Chondrocyte (in vitro differentiated cells): ENCODE measurements around the gene CLEC7A. TPM values are rescaled to one million over a fixed set of nuclear protein-coding genes. Genes with fewer than 3 reads are reported as not detected.

Experiments used
- DNase-seq: peaks from one replicate; pipeline ENCODE4 v3.0.0; 2021; ENCODE audit warnings: mixed read lengths, low spot score
- H3K27ac Mint-ChIP-seq: one replicate; pipeline ENCODE4 v1.8.0; 2021; ENCODE audit warnings: mild to moderate bottlenecking, moderate library complexity, mixed read lengths; ENCODE audit not compliant: unreplicated experiment
- H3K27me3 Mint-ChIP-seq: 2 replicates; pipeline ENCODE4 v1.8.0; 2021; ENCODE audit warnings: low read depth, mixed read lengths
- H3K36me3 Mint-ChIP-seq: 2 replicates; pipeline ENCODE4 v1.8.0; 2021; ENCODE audit warnings: low read depth, mixed read lengths
- H3K4me1 Mint-ChIP-seq: 2 replicates; pipeline ENCODE4 v1.8.0; 2021; ENCODE audit warnings: low read depth, mild to moderate bottlenecking, mixed read lengths
- H3K4me3 Mint-ChIP-seq: one replicate; pipeline ENCODE4 v1.8.0; 2021; ENCODE audit warnings: mild to moderate bottlenecking, moderate library complexity, mixed read lengths; ENCODE audit not compliant: unreplicated experiment
- H3K9me3 Mint-ChIP-seq: 2 replicates; pipeline ENCODE4 v1.8.0; 2021; ENCODE audit warnings: low read depth, mixed read lengths
- total RNA-seq: library from RNA; stranded (reverse); gene quantifications from 3 replicates; pipeline ENCODE4 v1.2.1, GENCODE V29; 2021
- TF ChIP-seq, protein P1 (sequence below): fragments of 200-600 bp; sonication (generic); IDR thresholded peaks from 2 replicates; pipeline ENCODE4 v1.5.0; 2021; ENCODE audit warnings: antibody characterized with exemption, mild to moderate bottlenecking, moderate library complexity

CLEC7A gene
- total RNA-seq, 1 donor from 2014 or later: not detected

GRCh38 chr12:10110256-10110844 lies 19.6 kb downstream of the CLEC7A start:
- H3K9me3 Mint-ChIP-seq: peaks cover 12% of the 10 kb centered on the region
- no peak overlapping the region for H3K4me3 Mint-ChIP-seq
- no peak overlapping the region for H3K27ac Mint-ChIP-seq
- peaks cover 1% of the 10 kb centered on the region for H3K36me3 Mint-ChIP-seq
- peaks cover 2% of the 10 kb centered on the region for H3K27me3 Mint-ChIP-seq
- DNase-seq: no peak
- TF ChIP-seq, protein P1, sequence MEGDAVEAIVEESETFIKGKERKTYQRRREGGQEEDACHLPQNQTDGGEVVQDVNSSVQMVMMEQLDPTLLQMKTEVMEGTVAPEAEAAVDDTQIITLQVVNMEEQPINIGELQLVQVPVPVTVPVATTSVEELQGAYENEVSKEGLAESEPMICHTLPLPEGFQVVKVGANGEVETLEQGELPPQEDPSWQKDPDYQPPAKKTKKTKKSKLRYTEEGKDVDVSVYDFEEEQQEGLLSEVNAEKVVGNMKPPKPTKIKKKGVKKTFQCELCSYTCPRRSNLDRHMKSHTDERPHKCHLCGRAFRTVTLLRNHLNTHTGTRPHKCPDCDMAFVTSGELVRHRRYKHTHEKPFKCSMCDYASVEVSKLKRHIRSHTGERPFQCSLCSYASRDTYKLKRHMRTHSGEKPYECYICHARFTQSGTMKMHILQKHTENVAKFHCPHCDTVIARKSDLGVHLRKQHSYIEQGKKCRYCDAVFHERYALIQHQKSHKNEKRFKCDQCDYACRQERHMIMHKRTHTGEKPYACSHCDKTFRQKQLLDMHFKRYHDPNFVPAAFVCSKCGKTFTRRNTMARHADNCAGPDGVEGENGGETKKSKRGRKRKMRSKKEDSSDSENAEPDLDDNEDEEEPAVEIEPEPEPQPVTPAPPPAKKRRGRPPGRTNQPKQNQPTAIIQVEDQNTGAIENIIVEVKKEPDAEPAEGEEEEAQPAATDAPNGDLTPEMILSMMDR: no peak
- peaks cover 6% of the 10 kb centered on the region for H3K4me1 Mint-ChIP-seq

DNA sequence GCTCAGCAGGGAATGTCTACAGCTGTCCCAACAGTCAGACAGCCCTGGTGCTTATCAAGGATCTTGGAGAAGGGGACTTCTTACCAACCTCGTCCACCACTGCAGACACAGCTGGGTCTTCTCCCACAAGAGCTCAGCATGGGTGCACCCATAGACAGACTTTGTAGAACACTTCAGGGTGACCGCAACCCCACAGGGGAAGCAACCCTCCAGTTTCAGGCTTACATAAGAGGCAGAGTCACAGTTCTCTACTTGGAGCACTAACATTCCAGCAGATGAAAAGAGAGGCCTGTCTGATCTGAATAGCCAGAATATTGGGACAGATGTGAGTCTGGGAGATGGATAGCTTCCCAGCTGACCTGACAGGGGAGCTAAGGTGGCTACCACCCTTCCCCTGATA lies 27.7 kb downstream of the CLEC7A start:
- Mint-ChIP-seq H3K36me3 (peaks cover 5% of the 10 kb centered on the region), H3K27ac (no peak overlapping the region), H3K9me3 (peaks cover 11% of the 10 kb centered on the region), H3K4me3 (no peak overlapping the region), H3K27me3 (peaks cover 2% of the 10 kb centered on the region), H3K4me1 (peaks cover 22% of the 10 kb centered on the region)
- TF ChIP-seq, protein P1: no peak
- DNase-seq: no peak

GRCh38 chr12:10101648-10102220 lies 28.3 kb downstream of the CLEC7A start:
- Mint-ChIP-seq H3K27ac (peak overlapping the region; percentile 30), H3K4me3 (no peak overlapping the region), H3K36me3 (peaks cover 4% of the 10 kb centered on the region), H3K4me1 (peaks cover 22% of the 10 kb centered on the region), H3K27me3 (peaks cover 2% of the 10 kb centered on the region), H3K9me3 (peaks cover 7% of the 10 kb centered on the region)
- DNase-seq: no peak
- TF ChIP-seq, protein P1: no peak

- no peak for DNase-seq
- peaks cover 4% of the 10 kb centered on the region for H3K36me3 Mint-ChIP-seq
- peaks cover 1% of the 10 kb centered on the region for H3K27me3 Mint-ChIP-seq
- peaks cover 7% of the 10 kb centered on the region for H3K9me3 Mint-ChIP-seq
- peak overlapping the region; percentile 57 for H3K27ac Mint-ChIP-seq
- H3K4me3 Mint-ChIP-seq: peak overlapping the region; percentile 17
- H3K4me1 Mint-ChIP-seq: peaks cover 22% of the 10 kb centered on the region
- TF ChIP-seq, protein P1: no peak
These were observed 28.9 kb downstream of the CLEC7A start for GRCh38 chr12:10101042-10101579.

- Mint-ChIP-seq H3K9me3 (peaks cover 5% of the 10 kb centered on the region), H3K27me3 (no peaks in the 10 kb centered on the region), H3K36me3 (peaks cover 3% of the 10 kb centered on the region), H3K4me3 (no peak within 1 kb of the TSS), H3K4me1 (peaks cover 22% of the 10 kb centered on the region), H3K27ac (peak within 1 kb of the TSS; percentile 70)
- no peak for DNase-seq
- TF ChIP-seq, protein P1: no peak
These were observed 31.2 kb downstream of the CLEC7A start, which contains the start of gene CLEC1A for GRCh38 chr12:10098791-10099190. CLEC1A (minus strand) TSS chr12:10098985; CDS start chr12:10098922, 63 bp downstream.
